A204.1 (cell line): ENCODE data around the gene AGAP1.

Source experiments
- FAIRE-seq: peaks from 2 replicates; lab custom pipeline; 2012; peaks lifted over from hg19 to GRCh38; lab: Jason Lieb, UNC

AGAP1 gene

GRCh38 chr2:236008857-236009256 is 515.0 kb downstream of the AGAP1 start:
- no peak for FAIRE-seq

- FAIRE-seq = no peak
Observed at GRCh38 chr2:236010920-236011685, 517.3 kb downstream of the AGAP1 start.

- no peak for FAIRE-seq
Observed at GRCh38 chr2:236012155-236012554, 518.3 kb downstream of the AGAP1 start.

- no peak for FAIRE-seq
Observed at GRCh38 chr2:236014408-236015131, 520.7 kb downstream of the AGAP1 start.

GRCh38 chr2:236015171-236015570 is 521.3 kb downstream of the AGAP1 start:
- FAIRE-seq = no peak

GRCh38 chr2:236016496-236016895 is 522.7 kb downstream of the AGAP1 start:
- no peak for FAIRE-seq

- FAIRE-seq = no peak
Observed at GRCh38 chr2:236017446-236017845, 523.6 kb downstream of the AGAP1 start.

GRCh38 chr2:236019434-236019833 is 525.6 kb downstream of the AGAP1 start:
- no peak for FAIRE-seq

- FAIRE-seq = no peak
Observed at GRCh38 chr2:236021499-236022057, 527.7 kb downstream of the AGAP1 start.

GRCh38 chr2:236022128-236022527 is 528.3 kb downstream of the AGAP1 start:
- no peak for FAIRE-seq

GRCh38 chr2:236025892-236026291 is 532.0 kb downstream of the AGAP1 start:
- FAIRE-seq = no peak

GRCh38 chr2:236026841-236027240 is 533.0 kb downstream of the AGAP1 start:
- FAIRE-seq = no peak

- FAIRE-seq = no peak
Observed at GRCh38 chr2:236028066-236028465, 534.2 kb downstream of the AGAP1 start.

GRCh38 chr2:236033462-236033861 is 539.6 kb downstream of the AGAP1 start:
- FAIRE-seq = no peak

- FAIRE-seq = no peak
Observed at GRCh38 chr2:236034974-236035373, 541.1 kb downstream of the AGAP1 start.

GRCh38 chr2:236036045-236036444 is 542.2 kb downstream of the AGAP1 start:
- no peak for FAIRE-seq

- no peak for FAIRE-seq
Observed at GRCh38 chr2:236038096-236038495, 544.3 kb downstream of the AGAP1 start.

GRCh38 chr2:236040600-236041328 is 546.9 kb downstream of the AGAP1 start:
- FAIRE-seq = no peak

- FAIRE-seq = no peak
Observed at GRCh38 chr2:236041616-236042015, 547.8 kb downstream of the AGAP1 start.

- FAIRE-seq = no peak
Observed at GRCh38 chr2:236042087-236042486, 548.2 kb downstream of the AGAP1 start.

GRCh38 chr2:236044191-236044590 is 550.3 kb downstream of the AGAP1 start:
- FAIRE-seq = no peak
